ENCODE measurements around the gene SDHB. TPM values are rescaled to one million over a fixed set of nuclear protein-coding genes. Genes with fewer than 3 reads are reported as not detected.

SDHB gene
- total RNA-seq, 1 experiment from 2014 or later = 238 TPM

DNA sequence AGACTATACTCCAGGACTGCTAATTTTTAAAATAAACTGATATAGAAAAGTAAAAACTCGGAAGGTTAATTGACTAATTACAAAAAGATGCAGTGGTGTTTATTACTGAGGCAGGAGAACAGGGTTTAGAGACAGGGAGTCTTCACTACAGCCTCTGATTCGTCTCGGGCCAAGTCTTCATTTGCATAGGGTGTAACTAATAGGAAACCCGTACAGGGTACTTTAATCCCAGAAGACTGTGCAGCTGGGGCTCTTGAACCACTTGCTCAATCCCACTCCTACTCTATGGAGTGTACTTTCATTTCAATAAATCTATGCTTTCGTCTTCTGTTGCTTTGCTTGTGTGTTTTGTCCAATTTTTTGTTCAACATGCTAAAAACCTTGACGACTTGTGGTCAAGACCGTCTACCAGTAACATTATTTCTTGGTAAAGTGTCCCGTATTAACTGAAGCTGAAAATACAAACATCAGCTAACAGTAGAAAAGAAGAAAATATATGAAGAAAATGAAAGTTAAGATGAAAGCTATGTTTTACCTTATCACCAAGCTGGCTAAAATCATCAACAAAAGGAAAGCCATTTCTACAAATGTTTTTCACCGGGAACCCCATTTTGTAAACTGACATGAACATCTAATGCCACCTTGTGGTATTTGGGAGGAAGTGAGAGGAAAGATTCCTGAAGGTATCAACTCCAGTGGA lies 8.0 kb downstream of the SDHB start:
- no peaks in the 10 kb centered on the region for H3K27me3 ChIP-seq (ENCODE audit: control insufficient read depth, insufficient read depth, low read length)
- H3K4me3 ChIP-seq (ENCODE audit: insufficient read depth, low read depth, low read length) = no peak overlapping the region
- H3K36me3 ChIP-seq (replicated peaks; ENCODE audit: control insufficient read depth, insufficient read depth, low read length) = peaks cover 18% of the 10 kb centered on the region
- DNase-seq = peak; percentile 51

DNA sequence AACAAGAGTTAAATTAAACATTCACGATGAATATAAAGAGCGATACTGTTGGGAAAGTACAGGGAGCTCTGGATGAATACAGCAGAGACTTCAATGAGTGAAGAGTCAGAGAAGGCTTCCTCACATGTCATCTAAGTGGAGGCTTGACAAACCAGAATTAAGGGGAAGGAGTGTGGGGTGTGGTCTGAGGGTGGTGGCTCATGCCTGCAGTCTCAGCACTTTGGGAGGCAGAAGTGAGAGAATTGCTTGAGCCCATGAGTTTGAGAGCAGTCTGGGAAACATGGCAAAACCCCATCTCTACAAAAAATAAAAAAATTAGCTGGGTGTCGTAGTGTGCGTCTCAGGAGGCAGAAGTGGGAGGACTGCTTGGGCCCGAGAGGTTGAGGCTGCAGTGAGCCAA lies 8.7 kb downstream of the SDHB start:
- Histone ChIP-seq H3K36me3 (replicated peaks; ENCODE audit: control insufficient read depth, insufficient read depth, low read length) (peaks cover 18% of the 10 kb centered on the region), H3K27me3 (ENCODE audit: control insufficient read depth, insufficient read depth, low read length) (no peaks in the 10 kb centered on the region), H3K4me3 (ENCODE audit: insufficient read depth, low read depth, low read length) (no peak overlapping the region)
- no peak for DNase-seq

DNA sequence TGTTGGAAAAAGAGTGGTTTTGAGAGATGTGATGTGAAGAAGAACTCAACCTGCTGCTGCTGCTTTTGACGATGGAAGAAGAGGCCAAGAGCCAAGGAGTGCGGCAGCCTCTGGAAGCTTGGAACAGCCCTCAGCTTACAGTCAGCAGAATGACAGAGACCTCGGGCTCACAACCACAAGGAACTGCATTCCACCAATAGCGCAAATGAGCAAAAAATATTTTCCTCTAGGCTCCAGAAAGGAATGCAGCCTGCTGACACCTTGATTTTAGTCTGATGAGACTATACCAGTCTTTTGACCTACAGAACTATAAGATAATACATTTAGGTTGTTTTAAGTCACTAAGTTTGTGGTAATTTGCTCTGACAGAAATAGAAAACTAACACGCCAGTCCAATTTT lies 10.2 kb downstream of the SDHB start:
- H3K4me3 ChIP-seq (ENCODE audit: insufficient read depth, low read depth, low read length) = no peak overlapping the region
- peaks cover 16% of the 10 kb centered on the region for H3K36me3 ChIP-seq (replicated peaks; ENCODE audit: control insufficient read depth, insufficient read depth, low read length)
- no peak for DNase-seq
- no peaks in the 10 kb centered on the region for H3K27me3 ChIP-seq (ENCODE audit: control insufficient read depth, insufficient read depth, low read length)

DNA sequence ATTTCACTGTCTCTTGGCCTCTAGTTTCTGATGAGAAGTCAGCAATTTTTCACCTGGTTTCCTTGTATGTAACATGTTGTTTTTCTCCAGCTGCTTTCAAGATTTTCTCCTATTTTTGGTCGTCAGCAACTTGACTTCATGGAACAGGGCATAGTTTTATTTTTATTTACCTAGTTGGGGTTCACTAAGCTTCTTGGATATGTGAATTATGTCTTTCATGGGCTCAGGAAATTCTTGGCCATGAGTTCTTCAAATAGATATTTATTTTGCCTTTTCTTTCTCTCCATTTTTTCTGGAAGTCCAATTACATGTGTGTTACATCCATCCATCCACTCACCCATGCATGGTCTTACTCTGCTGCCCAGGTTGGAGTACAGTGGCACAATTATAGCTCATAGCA lies 13.7 kb downstream of the SDHB start:
- Histone ChIP-seq H3K4me3 (ENCODE audit: insufficient read depth, low read depth, low read length) (no peak overlapping the region), H3K36me3 (replicated peaks; ENCODE audit: control insufficient read depth, insufficient read depth, low read length) (peaks cover 16% of the 10 kb centered on the region), H3K27me3 (ENCODE audit: control insufficient read depth, insufficient read depth, low read length) (no peaks in the 10 kb centered on the region)
- no peak for DNase-seq

DNA sequence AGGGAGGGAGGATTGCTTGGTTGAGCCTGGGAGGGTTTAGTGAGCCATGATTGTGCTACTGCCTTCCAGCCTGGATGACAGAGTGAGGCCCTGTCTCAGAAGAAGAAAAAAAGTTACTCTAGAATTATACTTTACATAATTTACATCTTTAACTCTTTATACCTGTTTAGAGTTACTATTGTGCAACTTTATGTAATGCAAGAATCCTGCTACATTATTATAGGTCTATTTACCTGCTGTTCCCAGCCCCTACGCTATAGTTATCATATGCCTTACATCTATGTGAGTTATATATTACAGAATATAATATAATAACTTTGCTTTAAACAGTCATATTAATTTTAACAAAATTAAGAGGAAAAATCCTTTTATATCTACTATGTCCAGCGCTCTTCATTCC lies 14.3 kb downstream of the SDHB start:
- no peaks in the 10 kb centered on the region for H3K27me3 ChIP-seq (ENCODE audit: control insufficient read depth, insufficient read depth, low read length)
- H3K36me3 ChIP-seq (replicated peaks; ENCODE audit: control insufficient read depth, insufficient read depth, low read length) = peaks cover 16% of the 10 kb centered on the region
- DNase-seq = no peak
- H3K4me3 ChIP-seq (ENCODE audit: insufficient read depth, low read depth, low read length) = no peak overlapping the region

DNA sequence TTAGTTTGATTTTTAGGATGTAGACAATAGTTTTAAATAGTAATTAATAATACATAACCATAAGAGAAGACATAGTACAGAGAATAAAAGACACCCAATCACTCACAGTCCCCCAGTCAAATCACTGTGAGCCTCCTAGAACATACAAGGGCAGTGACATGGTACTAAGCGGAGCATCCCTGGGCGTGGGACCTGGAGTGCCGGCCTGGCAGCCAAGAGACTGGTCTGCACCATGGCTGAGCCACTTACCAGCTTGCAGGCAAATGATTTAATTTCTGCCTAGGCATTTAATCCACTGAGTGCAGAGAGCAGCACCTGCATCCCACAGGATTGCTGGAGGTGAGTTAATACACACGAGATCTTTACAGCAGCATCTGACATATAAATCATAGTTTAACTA lies 20.4 kb downstream of the SDHB start:
- no peak overlapping the region for H3K4me3 ChIP-seq (ENCODE audit: insufficient read depth, low read depth, low read length)
- H3K27me3 ChIP-seq (ENCODE audit: control insufficient read depth, insufficient read depth, low read length) = no peaks in the 10 kb centered on the region
- H3K36me3 ChIP-seq (replicated peaks; ENCODE audit: control insufficient read depth, insufficient read depth, low read length) = peaks cover 10% of the 10 kb centered on the region
- no peak for DNase-seq

DNA sequence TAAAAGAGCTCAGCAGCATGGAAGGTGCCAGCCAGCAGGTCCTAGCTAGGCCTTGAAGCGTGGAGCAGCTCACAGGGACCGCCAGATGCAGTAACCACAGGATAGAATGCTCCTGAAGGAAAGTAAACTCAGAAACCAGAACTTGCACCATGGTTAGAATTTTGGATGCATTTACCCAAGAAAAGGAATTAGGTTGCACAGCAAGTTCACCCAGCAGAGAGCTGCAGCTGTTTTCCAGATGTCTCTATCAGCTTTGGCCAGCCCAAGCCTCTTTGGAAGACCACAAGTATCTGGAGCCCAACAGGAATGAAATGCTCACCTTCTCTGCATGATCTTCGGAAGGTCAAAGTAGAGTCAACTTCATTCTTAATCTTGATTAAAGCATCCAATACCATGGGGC lies 21.1 kb downstream of the SDHB start:
- H3K36me3 ChIP-seq (replicated peaks; ENCODE audit: control insufficient read depth, insufficient read depth, low read length) = peaks cover 13% of the 10 kb centered on the region

DNA sequence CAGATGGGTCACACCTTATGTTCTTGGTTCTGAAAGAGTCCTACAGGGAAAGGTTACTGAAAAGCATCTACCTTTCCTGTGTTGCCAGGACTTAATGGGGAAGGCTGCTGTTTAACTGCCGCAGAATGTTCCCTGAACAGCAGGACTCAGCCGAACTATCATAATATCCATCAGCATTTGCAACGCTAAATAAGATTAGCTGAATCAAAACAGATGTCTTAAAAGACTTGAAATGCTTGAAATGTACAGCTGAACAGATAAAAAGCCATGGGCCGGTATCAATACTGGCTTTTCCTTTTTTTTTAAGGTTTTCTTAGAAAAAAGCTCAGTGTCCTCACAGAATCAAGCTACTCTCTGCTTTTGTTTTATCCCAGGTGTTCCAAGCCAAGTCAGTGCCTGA lies 22.4 kb downstream of the SDHB start:
- DNase-seq = no peak
- Histone ChIP-seq H3K4me3 (ENCODE audit: insufficient read depth, low read depth, low read length) (no peak overlapping the region), H3K36me3 (replicated peaks; ENCODE audit: control insufficient read depth, insufficient read depth, low read length) (peaks cover 22% of the 10 kb centered on the region), H3K27me3 (ENCODE audit: control insufficient read depth, insufficient read depth, low read length) (no peaks in the 10 kb centered on the region)

More for the DNA sequence above, 21.1 kb downstream of the SDHB start:
- Histone ChIP-seq H3K4me3 (ENCODE audit: insufficient read depth, low read depth, low read length) (no peak overlapping the region), H3K27me3 (ENCODE audit: control insufficient read depth, insufficient read depth, low read length) (no peaks in the 10 kb centered on the region)
- DNase-seq = no peak

DNA sequence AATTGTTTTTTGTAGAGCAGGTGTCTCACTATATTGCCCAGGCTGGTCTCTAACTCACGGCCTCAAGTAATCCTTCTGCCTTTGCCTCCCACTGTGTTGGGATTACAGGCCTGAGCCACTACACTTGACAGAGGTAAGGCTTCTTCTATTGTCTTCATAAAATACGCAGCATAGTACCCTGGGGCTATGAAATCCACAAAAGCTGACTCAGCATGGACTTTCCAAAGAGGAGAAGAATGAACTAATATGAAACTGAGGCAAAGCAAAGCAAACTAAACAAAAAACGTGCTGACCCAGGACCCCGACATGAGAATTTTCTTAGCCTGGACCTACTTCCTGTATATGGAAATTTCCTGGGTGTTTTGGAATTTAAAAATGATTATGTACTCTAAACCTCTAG lies 23.6 kb downstream of the SDHB start:
- H3K4me3 ChIP-seq (ENCODE audit: insufficient read depth, low read depth, low read length) = no peak overlapping the region
- H3K27me3 ChIP-seq (ENCODE audit: control insufficient read depth, insufficient read depth, low read length) = no peaks in the 10 kb centered on the region
- DNase-seq = no peak
- peaks cover 26% of the 10 kb centered on the region for H3K36me3 ChIP-seq (replicated peaks; ENCODE audit: control insufficient read depth, insufficient read depth, low read length)

DNA sequence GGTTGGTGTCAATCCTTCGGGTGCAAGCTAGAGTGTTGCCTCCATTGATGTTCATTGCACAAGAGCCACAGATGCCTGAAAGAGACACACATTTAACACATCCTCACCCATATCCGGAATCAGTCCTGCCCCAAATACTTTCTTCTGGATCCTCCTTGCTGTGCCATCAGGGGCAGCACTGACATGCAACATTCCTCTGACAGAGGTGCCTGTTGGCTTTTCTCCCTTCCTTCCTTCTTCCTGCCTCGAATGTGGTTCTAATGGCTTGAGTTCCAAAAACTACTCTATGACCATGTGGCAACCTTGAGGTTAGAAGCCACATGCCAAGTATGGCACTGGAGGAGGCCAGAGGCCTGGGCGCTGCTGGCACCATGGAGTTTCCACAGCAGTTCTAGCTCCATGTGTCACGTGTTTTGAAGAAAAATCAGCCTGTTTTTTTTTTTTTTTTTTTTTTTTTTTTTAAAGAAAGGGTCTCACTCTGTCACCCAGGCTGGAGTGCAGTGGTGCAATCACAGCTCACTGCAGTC lies 25.1 kb downstream of the SDHB start:
- Histone ChIP-seq H3K36me3 (replicated peaks; ENCODE audit: control insufficient read depth, insufficient read depth, low read length) (peaks cover 33% of the 10 kb centered on the region), H3K4me3 (ENCODE audit: insufficient read depth, low read depth, low read length) (no peak overlapping the region), H3K27me3 (ENCODE audit: control insufficient read depth, insufficient read depth, low read length) (no peaks in the 10 kb centered on the region)
- DNase-seq = no peak

DNA sequence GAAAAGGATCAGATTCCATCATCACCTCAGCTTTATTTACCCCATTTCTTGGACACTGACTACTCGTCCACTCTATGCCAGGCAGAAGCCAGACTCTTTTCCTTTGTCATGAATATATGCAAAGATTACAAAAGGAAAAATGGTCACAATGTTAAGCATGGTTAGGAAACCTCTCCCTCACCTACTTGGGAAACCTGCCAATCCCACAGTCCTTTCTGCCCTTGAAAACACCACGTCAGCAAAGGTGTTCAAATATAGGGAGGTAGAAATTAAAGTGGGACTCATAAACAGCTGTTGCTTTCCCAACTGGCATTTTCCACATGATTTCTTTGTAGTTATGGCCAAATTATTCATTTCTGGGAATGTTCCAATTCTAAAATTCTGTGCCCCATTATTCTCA lies 25.9 kb downstream of the SDHB start:
- Histone ChIP-seq H3K36me3 (replicated peaks; ENCODE audit: control insufficient read depth, insufficient read depth, low read length) (peaks cover 39% of the 10 kb centered on the region), H3K27me3 (ENCODE audit: control insufficient read depth, insufficient read depth, low read length) (no peaks in the 10 kb centered on the region), H3K4me3 (ENCODE audit: insufficient read depth, low read depth, low read length) (no peak overlapping the region)
- DNase-seq = no peak

DNA sequence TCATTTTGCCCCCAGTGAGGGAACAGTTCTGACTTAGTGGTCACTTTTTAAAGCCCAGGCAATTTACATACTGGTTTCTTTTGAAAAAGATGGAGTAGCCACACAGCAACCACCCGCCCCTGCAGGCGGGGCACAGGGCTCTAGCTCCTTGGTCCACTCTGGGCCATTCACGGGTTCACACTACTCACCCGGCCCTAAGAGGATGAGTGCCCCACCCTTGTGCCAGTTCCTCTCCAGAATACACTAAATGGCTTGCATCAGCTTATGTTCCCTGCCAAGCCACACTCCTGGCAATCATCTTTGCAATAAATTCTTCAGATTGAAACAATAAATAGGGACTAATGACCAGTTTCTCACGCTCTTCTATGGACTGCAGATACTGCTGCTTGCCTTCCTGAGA lies 26.4 kb downstream of the SDHB start:
- Histone ChIP-seq H3K36me3 (replicated peaks; ENCODE audit: control insufficient read depth, insufficient read depth, low read length) (peaks cover 38% of the 10 kb centered on the region), H3K27me3 (ENCODE audit: control insufficient read depth, insufficient read depth, low read length) (no peaks in the 10 kb centered on the region), H3K4me3 (ENCODE audit: insufficient read depth, low read depth, low read length) (no peak overlapping the region)
- no peak for DNase-seq

DNA sequence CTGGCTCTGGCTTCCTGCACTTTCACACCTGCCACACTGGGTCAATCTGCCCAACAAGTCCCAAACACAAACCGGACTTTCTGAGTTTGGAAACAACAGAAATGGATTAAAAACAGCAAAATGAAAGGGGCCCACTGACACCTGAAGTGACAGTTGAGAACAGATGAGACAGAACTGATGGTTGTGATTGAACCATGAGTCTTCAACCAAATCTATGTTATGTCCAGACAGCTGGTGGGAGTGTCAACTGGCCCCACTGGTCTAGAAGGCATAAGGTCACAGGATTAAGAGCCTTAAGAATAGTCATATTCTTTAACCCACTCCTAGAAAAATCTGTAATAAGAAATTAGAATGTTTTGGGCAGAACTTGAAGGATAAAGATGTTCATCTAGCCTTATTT lies 29.1 kb downstream of the SDHB start:
- H3K27me3 ChIP-seq (ENCODE audit: control insufficient read depth, insufficient read depth, low read length) = no peaks in the 10 kb centered on the region
- no peak overlapping the region for H3K4me3 ChIP-seq (ENCODE audit: insufficient read depth, low read depth, low read length)
- no peak for DNase-seq
- peaks cover 56% of the 10 kb centered on the region for H3K36me3 ChIP-seq (replicated peaks; ENCODE audit: control insufficient read depth, insufficient read depth, low read length)

DNA sequence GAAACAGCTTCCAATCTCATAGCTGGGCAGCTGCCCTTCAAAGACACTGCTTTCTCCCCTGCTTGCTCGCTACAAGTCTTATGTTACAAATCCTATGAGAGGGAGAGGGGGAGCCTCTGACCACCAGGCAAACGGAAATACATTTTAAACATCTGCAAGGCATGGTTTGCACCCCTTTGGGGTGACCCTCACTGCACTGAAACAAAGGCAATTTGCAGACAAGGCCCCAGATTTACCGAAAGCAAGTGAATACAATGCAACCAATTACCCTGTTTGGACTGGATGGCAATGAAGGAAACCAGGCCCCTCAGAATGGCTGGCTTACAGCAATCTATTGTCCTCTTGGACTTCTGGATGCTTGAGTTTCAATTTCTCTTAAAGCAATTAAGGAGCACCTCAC lies 30.3 kb downstream of the SDHB start:
- H3K36me3 ChIP-seq (replicated peaks; ENCODE audit: control insufficient read depth, insufficient read depth, low read length) = peaks cover 55% of the 10 kb centered on the region
- H3K4me3 ChIP-seq (ENCODE audit: insufficient read depth, low read depth, low read length) = no peak overlapping the region
- H3K27me3 ChIP-seq (ENCODE audit: control insufficient read depth, insufficient read depth, low read length) = no peaks in the 10 kb centered on the region
- DNase-seq = no peak

DNA sequence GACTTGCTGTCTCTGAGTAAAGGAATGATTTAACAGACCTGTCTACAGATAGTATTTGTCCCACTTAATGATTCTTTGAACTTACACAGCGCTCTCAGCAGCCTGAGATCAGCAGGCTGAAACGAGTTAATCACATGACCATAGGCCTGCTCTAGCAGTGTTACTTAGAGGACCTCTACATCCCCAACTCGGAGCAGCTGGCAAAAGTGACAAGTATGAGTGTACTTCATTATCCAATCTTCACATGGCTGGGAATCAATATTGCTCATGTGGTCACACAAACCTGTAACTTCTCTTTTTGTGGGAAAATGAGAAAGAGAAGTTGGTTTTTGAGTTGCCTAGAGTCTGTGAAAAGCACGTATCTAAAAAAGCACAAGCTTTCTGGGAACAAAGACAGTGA lies 30.7 kb downstream of the SDHB start:
- Histone ChIP-seq H3K4me3 (ENCODE audit: insufficient read depth, low read depth, low read length) (no peak overlapping the region), H3K27me3 (ENCODE audit: control insufficient read depth, insufficient read depth, low read length) (no peaks in the 10 kb centered on the region), H3K36me3 (replicated peaks; ENCODE audit: control insufficient read depth, insufficient read depth, low read length) (peaks cover 55% of the 10 kb centered on the region)
- DNase-seq = no peak

DNA sequence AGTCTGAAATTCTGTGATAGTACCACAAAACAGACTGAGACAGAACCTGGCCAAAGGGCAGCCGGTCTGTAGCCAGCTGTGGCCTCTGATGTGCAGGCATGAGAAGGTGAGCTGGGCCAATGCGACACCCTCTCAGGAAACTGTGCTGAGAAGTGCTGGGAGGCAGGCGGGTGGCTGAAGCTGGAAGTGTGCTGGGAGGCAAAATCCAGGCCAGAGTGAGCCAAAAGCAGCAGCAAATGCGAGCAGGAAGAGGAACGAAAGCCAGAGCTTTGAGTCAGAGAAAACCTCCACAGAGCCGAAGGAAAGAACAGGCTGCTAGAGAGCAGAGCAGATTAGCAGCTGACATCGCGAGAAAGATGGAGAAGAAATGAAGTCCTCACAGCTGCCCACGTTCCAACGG lies 31.9 kb downstream of the SDHB start:
- no peak for DNase-seq
- Histone ChIP-seq H3K4me3 (ENCODE audit: insufficient read depth, low read depth, low read length) (no peak overlapping the region), H3K27me3 (ENCODE audit: control insufficient read depth, insufficient read depth, low read length) (no peaks in the 10 kb centered on the region), H3K36me3 (replicated peaks; ENCODE audit: control insufficient read depth, insufficient read depth, low read length) (peaks cover 47% of the 10 kb centered on the region)
